GM23338 (cell line): ENCODE data around the gene PCDH17. TPM values are rescaled to one million over a fixed set of nuclear protein-coding genes. Genes with fewer than 3 reads are reported as not detected.

Experiments used
- ATAC-seq: fragments of 200-7000 bp; cut with Tn5 transposase; 3 replicates; pipeline ENCODE4 v1.9.1; 2020
- DNase-seq: peaks from one replicate; pipeline ENCODE4 v3.0.0-alpha.2; 2015; ENCODE audit warnings: low spot score
- H2AFZ ChIP-seq: fragments of 200-600 bp; sonication (generic); 2 replicates; pipeline ENCODE4 v1.8.0; 2016; ENCODE audit warnings: antibody characterized with exemption, mild to moderate bottlenecking, moderate library complexity
- H3F3A ChIP-seq: fragments of 200-600 bp; sonication (generic); replicated peaks from 2 replicates; pipeline ENCODE4 v1.8.0; 2017; ENCODE audit warnings: antibody characterized with exemption, mixed run types, low read depth
- H3K27ac ChIP-seq: fragments of 200-600 bp; sonication (generic); 2 replicates; pipeline ENCODE4 v1.6.1; 2016; ENCODE audit warnings: low read depth
- H3K27me3 ChIP-seq: fragments of 200-600 bp; sonication (generic); 2 replicates; pipeline ENCODE4 v1.8.0; 2016; ENCODE audit warnings: mild to moderate bottlenecking, mixed run types, moderate library complexity; ENCODE audit not compliant: insufficient read depth
- H3K36me3 ChIP-seq: fragments of 200-600 bp; sonication (generic); 2 replicates; pipeline ENCODE4 v1.8.0; 2016; ENCODE audit warnings: mild to moderate bottlenecking; ENCODE audit not compliant: insufficient read depth
- H3K4me1 ChIP-seq: fragments of 200-600 bp; sonication (generic); 2 replicates; pipeline ENCODE4 v1.8.0; 2016; ENCODE audit warnings: mild to moderate bottlenecking, moderate library complexity; ENCODE audit not compliant: insufficient read depth
- H3K4me2 ChIP-seq: fragments of 200-600 bp; sonication (generic); 2 replicates; pipeline ENCODE4 v1.7.1; 2017; ENCODE audit warnings: mixed run types
- H3K4me3 ChIP-seq: fragments of 200-600 bp; sonication (generic); 2 replicates; pipeline ENCODE4 v1.6.1; 2016; ENCODE audit warnings: mixed run types
- H3K79me2 ChIP-seq: fragments of 200-600 bp; sonication (generic); replicated peaks from 2 replicates; pipeline ENCODE4 v1.8.0; 2017; ENCODE audit warnings: mild to moderate bottlenecking; ENCODE audit not compliant: insufficient read depth
- H3K9me2 ChIP-seq: fragments of 200-600 bp; sonication (generic); 2 replicates; pipeline ENCODE4 v1.8.0; 2017; ENCODE audit not compliant: insufficient read depth
- H4K20me1 ChIP-seq: fragments of 200-600 bp; sonication (generic); replicated peaks from 2 replicates; pipeline ENCODE4 v1.8.0; 2017; ENCODE audit warnings: mild to moderate bottlenecking; ENCODE audit not compliant: insufficient read depth
- H3K27ac Mint-ChIP-seq: 2 replicates; pipeline ENCODE4 v1.8.0; 2020; ENCODE audit warnings: inconsistent platforms, mild to moderate bottlenecking, moderate library complexity, mixed read lengths
- H3K27me3 Mint-ChIP-seq: 3 replicates; pipeline ENCODE4 v1.8.0; 2022; ENCODE audit warnings: low read depth, mild to moderate bottlenecking, moderate library complexity, mixed read lengths, inconsistent platforms; ENCODE audit not compliant: insufficient read depth, poor library complexity
- H3K36me3 Mint-ChIP-seq: 3 replicates; pipeline ENCODE4 v1.8.0; 2021; ENCODE audit warnings: low read depth, mild to moderate bottlenecking, inconsistent platforms, moderate library complexity, mixed read lengths
- H3K4me1 Mint-ChIP-seq: 3 replicates; pipeline ENCODE4 v1.8.0; 2020; ENCODE audit warnings: mild to moderate bottlenecking, inconsistent platforms, mixed read lengths
- H3K4me3 Mint-ChIP-seq: 3 replicates; pipeline ENCODE4 v1.8.0; 2021; ENCODE audit warnings: moderate library complexity, mild to moderate bottlenecking, inconsistent platforms, mixed read lengths
- H3K9me3 Mint-ChIP-seq: 3 replicates; pipeline ENCODE4 v1.8.0; 2020; ENCODE audit warnings: moderate library complexity, mild to moderate bottlenecking, inconsistent platforms, mixed read lengths
- CREB1 ChIP-seq: fragments of 250-450 bp; sonication (Bioruptor Pico); IDR thresholded peaks from 2 replicates; pipeline ENCODE4 v1.5.0; 2020; ENCODE audit warnings: low read depth, mild to moderate bottlenecking, moderate library complexity
- EZH2 ChIP-seq: fragments of 200-600 bp; sonication (generic); IDR thresholded peaks from one replicate; pipeline ENCODE4 v1.8.0; 2017; ENCODE audit warnings: antibody characterized with exemption, mild to moderate bottlenecking, low read depth; ENCODE audit not compliant: unreplicated experiment
- EZH2phosphoT487 ChIP-seq: fragments of 200-600 bp; sonication (generic); IDR thresholded peaks from one replicate; pipeline ENCODE4 v1.8.1; 2018; ENCODE audit warnings: antibody characterized with exemption; ENCODE audit not compliant: unreplicated experiment
- JUNB ChIP-seq: IDR thresholded peaks from one replicate; pipeline ENCODE4 v1.6.1; 2016; ENCODE audit warnings: antibody characterized with exemption; ENCODE audit not compliant: unreplicated experiment
- NANOG ChIP-seq: IDR thresholded peaks from 2 replicates; pipeline ENCODE4 v1.6.1; 2016; ENCODE audit warnings: antibody characterized with exemption, borderline replicate concordance
- POLR2AphosphoS5 ChIP-seq: IDR thresholded peaks from 2 replicates; pipeline ENCODE4 v1.6.1; 2016; ENCODE audit warnings: antibody characterized with exemption, low read depth
- ZNF114 ChIP-seq: fragments of 250-450 bp; sonication (Bioruptor Pico); IDR thresholded peaks from 2 replicates; pipeline ENCODE4 v1.5.0; 2020; ENCODE audit warnings: mild to moderate bottlenecking, moderate library complexity
- polyA plus RNA-seq: library from polyadenylated mRNA; unstranded; fragments of >200 nt; fragmentation: Nextera tagmentation; extraction: Ambion mirVana; gene quantifications from 2 replicates; pipeline ENCODE4 v1.2.1, GENCODE V29; 2016
- total RNA-seq: library from RNA; depleted of rRNA; stranded (reverse); fragments of >200 nt; shearing (Covaris generic); gene quantifications from 2 replicates; pipeline ENCODE4 v1.2.3, GENCODE V29; 2014
- TF ChIP-seq, protein P1 (sequence below): fragments of 250-450 bp; sonication (Bioruptor Pico); IDR thresholded peaks from 2 replicates; pipeline ENCODE4 v1.5.0; 2020; ENCODE audit warnings: mild to moderate bottlenecking, moderate library complexity
- TF ChIP-seq, protein P2 (sequence below): IDR thresholded peaks from one replicate; pipeline ENCODE4 v1.6.1; 2018; ENCODE audit warnings: antibody characterized with exemption; ENCODE audit not compliant: unreplicated experiment
- TF ChIP-seq, protein P3 (sequence below), 2 experiments: fragments of 200-600 bp in 1 of 2; sonication (generic) in 1 of 2; conservative IDR thresholded peaks; 2 replicates each; pipeline versions ENCODE4 v1.5.1 to v1.6.1; 2016 to 2017; ENCODE audit warnings: antibody characterized with exemption in 2 of 2, low read depth in 2 of 2, mild to moderate bottlenecking in 2 of 2, moderate library complexity in 1 of 2
- TF ChIP-seq, protein P4 (sequence below): IDR thresholded peaks from 2 replicates; pipeline ENCODE4 v1.6.1; 2016; ENCODE audit warnings: antibody characterized with exemption

Gene PCDH17
- total and polyA plus RNA-seq, 2 experiments from 2014 or later, result 0.27 to 1.3 TPM

DNA sequence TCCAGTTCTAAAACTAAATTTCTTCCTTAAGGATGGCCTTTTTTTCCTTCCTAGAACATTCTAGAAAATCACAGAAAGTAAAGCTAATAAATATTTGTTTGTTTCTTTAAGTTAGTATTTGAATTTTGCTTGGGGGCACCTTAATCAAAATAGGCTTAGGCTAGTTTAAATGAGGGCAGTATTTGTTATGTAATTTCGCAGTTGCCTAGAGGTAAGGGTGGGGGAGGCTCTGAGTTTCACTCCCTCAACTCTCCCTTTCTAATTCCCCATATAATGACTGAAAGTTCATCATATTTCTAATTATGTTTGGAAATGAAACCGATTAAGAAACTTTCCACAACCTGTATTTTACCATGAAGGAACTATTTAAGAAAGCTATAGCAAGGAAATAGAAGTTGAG, 40.6 kb downstream of the PCDH17 start:
- DNase-seq, result peak; percentile 17
- H3K27ac Mint-ChIP-seq, result peak overlapping the region; percentile 3; the same call in 1 of the 2 replicates
- TF ChIP-seq POLR2AphosphoS5 (no peak), EZH2 (no peak), EZH2phosphoT487 (no peak), CREB1 (no peak), ZNF114 (CRISPR knock-in tag) (no peak), NANOG (no peak), JUNB (no peak)
- TF ChIP-seq, protein P1, sequence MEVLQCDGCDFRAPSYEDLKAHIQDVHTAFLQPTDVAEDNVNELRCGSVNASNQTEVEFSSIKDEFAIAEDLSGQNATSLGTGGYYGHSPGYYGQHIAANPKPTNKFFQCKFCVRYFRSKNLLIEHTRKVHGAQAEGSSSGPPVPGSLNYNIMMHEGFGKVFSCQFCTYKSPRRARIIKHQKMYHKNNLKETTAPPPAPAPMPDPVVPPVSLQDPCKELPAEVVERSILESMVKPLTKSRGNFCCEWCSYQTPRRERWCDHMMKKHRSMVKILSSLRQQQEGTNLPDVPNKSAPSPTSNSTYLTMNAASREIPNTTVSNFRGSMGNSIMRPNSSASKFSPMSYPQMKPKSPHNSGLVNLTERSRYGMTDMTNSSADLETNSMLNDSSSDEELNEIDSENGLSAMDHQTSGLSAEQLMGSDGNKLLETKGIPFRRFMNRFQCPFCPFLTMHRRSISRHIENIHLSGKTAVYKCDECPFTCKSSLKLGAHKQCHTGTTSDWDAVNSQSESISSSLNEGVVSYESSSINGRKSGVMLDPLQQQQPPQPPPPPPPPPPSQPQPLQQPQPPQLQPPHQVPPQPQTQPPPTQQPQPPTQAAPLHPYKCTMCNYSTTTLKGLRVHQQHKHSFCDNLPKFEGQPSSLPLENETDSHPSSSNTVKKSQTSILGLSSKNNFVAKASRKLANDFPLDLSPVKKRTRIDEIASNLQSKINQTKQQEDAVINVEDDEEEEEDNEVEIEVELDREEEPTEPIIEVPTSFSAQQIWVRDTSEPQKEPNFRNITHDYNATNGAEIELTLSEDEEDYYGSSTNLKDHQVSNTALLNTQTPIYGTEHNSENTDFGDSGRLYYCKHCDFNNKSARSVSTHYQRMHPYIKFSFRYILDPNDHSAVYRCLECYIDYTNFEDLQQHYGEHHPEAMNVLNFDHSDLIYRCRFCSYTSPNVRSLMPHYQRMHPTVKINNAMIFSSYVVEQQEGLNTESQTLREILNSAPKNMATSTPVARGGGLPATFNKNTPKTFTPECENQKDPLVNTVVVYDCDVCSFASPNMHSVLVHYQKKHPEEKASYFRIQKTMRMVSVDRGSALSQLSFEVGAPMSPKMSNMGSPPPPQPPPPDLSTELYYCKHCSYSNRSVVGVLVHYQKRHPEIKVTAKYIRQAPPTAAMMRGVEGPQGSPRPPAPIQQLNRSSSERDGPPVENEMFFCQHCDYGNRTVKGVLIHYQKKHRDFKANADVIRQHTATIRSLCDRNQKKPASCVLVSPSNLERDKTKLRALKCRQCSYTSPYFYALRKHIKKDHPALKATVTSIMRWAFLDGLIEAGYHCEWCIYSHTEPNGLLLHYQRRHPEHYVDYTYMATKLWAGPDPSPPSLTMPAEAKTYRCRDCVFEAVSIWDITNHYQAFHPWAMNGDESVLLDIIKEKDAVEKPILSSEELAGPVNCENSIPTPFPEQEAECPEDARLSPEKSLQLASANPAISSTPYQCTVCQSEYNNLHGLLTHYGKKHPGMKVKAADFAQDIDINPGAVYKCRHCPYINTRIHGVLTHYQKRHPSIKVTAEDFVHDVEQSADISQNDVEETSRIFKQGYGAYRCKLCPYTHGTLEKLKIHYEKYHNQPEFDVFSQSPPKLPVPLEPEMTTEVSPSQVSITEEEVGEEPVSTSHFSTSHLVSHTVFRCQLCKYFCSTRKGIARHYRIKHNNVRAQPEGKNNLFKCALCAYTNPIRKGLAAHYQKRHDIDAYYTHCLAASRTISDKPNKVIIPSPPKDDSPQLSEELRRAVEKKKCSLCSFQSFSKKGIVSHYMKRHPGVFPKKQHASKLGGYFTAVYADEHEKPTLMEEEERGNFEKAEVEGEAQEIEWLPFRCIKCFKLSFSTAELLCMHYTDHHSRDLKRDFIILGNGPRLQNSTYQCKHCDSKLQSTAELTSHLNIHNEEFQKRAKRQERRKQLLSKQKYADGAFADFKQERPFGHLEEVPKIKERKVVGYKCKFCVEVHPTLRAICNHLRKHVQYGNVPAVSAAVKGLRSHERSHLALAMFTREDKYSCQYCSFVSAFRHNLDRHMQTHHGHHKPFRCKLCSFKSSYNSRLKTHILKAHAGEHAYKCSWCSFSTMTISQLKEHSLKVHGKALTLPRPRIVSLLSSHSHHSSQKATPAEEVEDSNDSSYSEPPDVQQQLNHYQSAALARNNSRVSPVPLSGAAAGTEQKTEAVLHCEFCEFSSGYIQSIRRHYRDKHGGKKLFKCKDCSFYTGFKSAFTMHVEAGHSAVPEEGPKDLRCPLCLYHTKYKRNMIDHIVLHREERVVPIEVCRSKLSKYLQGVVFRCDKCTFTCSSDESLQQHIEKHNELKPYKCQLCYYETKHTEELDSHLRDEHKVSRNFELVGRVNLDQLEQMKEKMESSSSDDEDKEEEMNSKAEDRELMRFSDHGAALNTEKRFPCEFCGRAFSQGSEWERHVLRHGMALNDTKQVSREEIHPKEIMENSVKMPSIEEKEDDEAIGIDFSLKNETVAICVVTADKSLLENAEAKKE (CRISPR knock-in tag), result no peak
- TF ChIP-seq, protein P2, sequence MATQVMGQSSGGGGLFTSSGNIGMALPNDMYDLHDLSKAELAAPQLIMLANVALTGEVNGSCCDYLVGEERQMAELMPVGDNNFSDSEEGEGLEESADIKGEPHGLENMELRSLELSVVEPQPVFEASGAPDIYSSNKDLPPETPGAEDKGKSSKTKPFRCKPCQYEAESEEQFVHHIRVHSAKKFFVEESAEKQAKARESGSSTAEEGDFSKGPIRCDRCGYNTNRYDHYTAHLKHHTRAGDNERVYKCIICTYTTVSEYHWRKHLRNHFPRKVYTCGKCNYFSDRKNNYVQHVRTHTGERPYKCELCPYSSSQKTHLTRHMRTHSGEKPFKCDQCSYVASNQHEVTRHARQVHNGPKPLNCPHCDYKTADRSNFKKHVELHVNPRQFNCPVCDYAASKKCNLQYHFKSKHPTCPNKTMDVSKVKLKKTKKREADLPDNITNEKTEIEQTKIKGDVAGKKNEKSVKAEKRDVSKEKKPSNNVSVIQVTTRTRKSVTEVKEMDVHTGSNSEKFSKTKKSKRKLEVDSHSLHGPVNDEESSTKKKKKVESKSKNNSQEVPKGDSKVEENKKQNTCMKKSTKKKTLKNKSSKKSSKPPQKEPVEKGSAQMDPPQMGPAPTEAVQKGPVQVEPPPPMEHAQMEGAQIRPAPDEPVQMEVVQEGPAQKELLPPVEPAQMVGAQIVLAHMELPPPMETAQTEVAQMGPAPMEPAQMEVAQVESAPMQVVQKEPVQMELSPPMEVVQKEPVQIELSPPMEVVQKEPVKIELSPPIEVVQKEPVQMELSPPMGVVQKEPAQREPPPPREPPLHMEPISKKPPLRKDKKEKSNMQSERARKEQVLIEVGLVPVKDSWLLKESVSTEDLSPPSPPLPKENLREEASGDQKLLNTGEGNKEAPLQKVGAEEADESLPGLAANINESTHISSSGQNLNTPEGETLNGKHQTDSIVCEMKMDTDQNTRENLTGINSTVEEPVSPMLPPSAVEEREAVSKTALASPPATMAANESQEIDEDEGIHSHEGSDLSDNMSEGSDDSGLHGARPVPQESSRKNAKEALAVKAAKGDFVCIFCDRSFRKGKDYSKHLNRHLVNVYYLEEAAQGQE, result no peak
- TF ChIP-seq, protein P3, sequence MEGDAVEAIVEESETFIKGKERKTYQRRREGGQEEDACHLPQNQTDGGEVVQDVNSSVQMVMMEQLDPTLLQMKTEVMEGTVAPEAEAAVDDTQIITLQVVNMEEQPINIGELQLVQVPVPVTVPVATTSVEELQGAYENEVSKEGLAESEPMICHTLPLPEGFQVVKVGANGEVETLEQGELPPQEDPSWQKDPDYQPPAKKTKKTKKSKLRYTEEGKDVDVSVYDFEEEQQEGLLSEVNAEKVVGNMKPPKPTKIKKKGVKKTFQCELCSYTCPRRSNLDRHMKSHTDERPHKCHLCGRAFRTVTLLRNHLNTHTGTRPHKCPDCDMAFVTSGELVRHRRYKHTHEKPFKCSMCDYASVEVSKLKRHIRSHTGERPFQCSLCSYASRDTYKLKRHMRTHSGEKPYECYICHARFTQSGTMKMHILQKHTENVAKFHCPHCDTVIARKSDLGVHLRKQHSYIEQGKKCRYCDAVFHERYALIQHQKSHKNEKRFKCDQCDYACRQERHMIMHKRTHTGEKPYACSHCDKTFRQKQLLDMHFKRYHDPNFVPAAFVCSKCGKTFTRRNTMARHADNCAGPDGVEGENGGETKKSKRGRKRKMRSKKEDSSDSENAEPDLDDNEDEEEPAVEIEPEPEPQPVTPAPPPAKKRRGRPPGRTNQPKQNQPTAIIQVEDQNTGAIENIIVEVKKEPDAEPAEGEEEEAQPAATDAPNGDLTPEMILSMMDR (conservative IDR thresholded peaks at IDR 0.05; ENCODE audit: low read depth in 2 of 2), result no peak
- TF ChIP-seq, protein P4, sequence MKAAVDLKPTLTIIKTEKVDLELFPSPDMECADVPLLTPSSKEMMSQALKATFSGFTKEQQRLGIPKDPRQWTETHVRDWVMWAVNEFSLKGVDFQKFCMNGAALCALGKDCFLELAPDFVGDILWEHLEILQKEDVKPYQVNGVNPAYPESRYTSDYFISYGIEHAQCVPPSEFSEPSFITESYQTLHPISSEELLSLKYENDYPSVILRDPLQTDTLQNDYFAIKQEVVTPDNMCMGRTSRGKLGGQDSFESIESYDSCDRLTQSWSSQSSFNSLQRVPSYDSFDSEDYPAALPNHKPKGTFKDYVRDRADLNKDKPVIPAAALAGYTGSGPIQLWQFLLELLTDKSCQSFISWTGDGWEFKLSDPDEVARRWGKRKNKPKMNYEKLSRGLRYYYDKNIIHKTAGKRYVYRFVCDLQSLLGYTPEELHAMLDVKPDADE, result no peak
- H3K36me3 Mint-ChIP-seq, result no peaks in the 10 kb centered on the region
- no peak overlapping the region for H3K4me3 Mint-ChIP-seq
- Histone ChIP-seq H3K4me2 (peak overlapping the region; percentile 34), H3F3A (no peaks in the 10 kb centered on the region), H3K4me1 (peaks cover 37% of the 10 kb centered on the region), H3K9me2 (no peaks in the 10 kb centered on the region), H3K4me3 (0 out of 2 replicates have a peak overlapping the region, but pooled peaks have one; percentile 14), H3K27me3 (no peaks in the 10 kb centered on the region), H3K27ac (no peak overlapping the region), H3K79me2 (no peaks in the 10 kb centered on the region), H2AFZ (no peak overlapping the region), H4K20me1 (no peaks in the 10 kb centered on the region), H3K36me3 (no peaks in the 10 kb centered on the region)
- H3K27me3 Mint-ChIP-seq, result peaks cover 3% of the 10 kb centered on the region
- peaks cover 31% of the 10 kb centered on the region for H3K4me1 Mint-ChIP-seq
- ATAC-seq, result peak; percentile 83
- no peaks in the 10 kb centered on the region for H3K9me3 Mint-ChIP-seq
